ENCODE data around the gene DCLK1.

DCLK1 gene

GRCh38 chr13:35830850-35831450 is 300.2 kb downstream of the DCLK1 start:
- no peak for DNase-seq (ENCODE audit: low read depth in 2 of 2)

GRCh38 chr13:35826626-35827254 is 304.4 kb downstream of the DCLK1 start:
- no peak for DNase-seq (ENCODE audit: low read depth in 2 of 2)

- no peak for DNase-seq (ENCODE audit: low read depth in 2 of 2)
Observed at GRCh38 chr13:35824825-35825224, 306.4 kb downstream of the DCLK1 start.

- DNase-seq (ENCODE audit: low read depth in 2 of 2): no peak
Observed at GRCh38 chr13:35824395-35824794, 306.8 kb downstream of the DCLK1 start.

GRCh38 chr13:35822666-35823065 is 308.5 kb downstream of the DCLK1 start:
- DNase-seq (ENCODE audit: low read depth in 2 of 2): no peak

GRCh38 chr13:35818633-35819067 is 312.5 kb downstream of the DCLK1 start:
- DNase-seq (ENCODE audit: low read depth in 2 of 2): no peak

GRCh38 chr13:35817642-35818607 is 313.3 kb downstream of the DCLK1 start:
- DNase-seq (ENCODE audit: low read depth in 2 of 2): no peak

GRCh38 chr13:35814605-35815011 is 316.6 kb downstream of the DCLK1 start:
- DNase-seq (ENCODE audit: low read depth in 2 of 2): no peak

- no peak for DNase-seq (ENCODE audit: low read depth in 2 of 2)
Observed at GRCh38 chr13:35812736-35813135, 318.4 kb downstream of the DCLK1 start.

GRCh38 chr13:35810321-35810720 is 320.9 kb downstream of the DCLK1 start:
- no peak for DNase-seq (ENCODE audit: low read depth in 2 of 2)

GRCh38 chr13:35808846-35809245 is 322.3 kb downstream of the DCLK1 start:
- no peak for DNase-seq (ENCODE audit: low read depth in 2 of 2)

- no peak for DNase-seq (ENCODE audit: low read depth in 2 of 2)
Observed at GRCh38 chr13:35804901-35805300, 326.3 kb downstream of the DCLK1 start.

- DNase-seq (ENCODE audit: low read depth in 2 of 2): no peak
Observed at GRCh38 chr13:35797991-35798390, 333.2 kb downstream of the DCLK1 start.

- no peak for DNase-seq (ENCODE audit: low read depth in 2 of 2)
Observed at GRCh38 chr13:35797244-35797643, 333.9 kb downstream of the DCLK1 start.

GRCh38 chr13:35796623-35797022 is 334.6 kb downstream of the DCLK1 start:
- DNase-seq (ENCODE audit: low read depth in 2 of 2): no peak

GRCh38 chr13:35794734-35795389 is 336.3 kb downstream of the DCLK1 start:
- no peak for DNase-seq (ENCODE audit: low read depth in 2 of 2)

GRCh38 chr13:35793823-35794222 is 337.4 kb downstream of the DCLK1 start:
- DNase-seq (ENCODE audit: low read depth in 2 of 2): no peak

- DNase-seq (ENCODE audit: low read depth in 2 of 2): no peak
Observed at GRCh38 chr13:35792911-35793310, 338.3 kb downstream of the DCLK1 start.

GRCh38 chr13:35792021-35792420 is 339.2 kb downstream of the DCLK1 start:
- no peak for DNase-seq (ENCODE audit: low read depth in 2 of 2)

GRCh38 chr13:35791184-35791851 is 339.9 kb downstream of the DCLK1 start:
- DNase-seq (ENCODE audit: low read depth in 2 of 2): no peak

GRCh38 chr13:35789335-35790165 is 341.6 kb downstream of the DCLK1 start:
- DNase-seq (ENCODE audit: low read depth in 2 of 2): no peak

Data from stimulated activated CD8-positive, alpha-beta memory T cell treated with anti-CD3 and anti-CD28 coated beads, Interleukin-15, amount 100 ng/mL, for 4 hours (primary cell).